Inflammatory macrophage (primary cell): ENCODE measurements around the gene SLC39A3.

ENCODE experiments used
- DNase-seq, 2 donors: peaks; one replicate each; pipeline ENCODE4 v3.0.0-alpha.2; 2020 to 2022

The SLC39A3 gene

GRCh38 chr19:2702170-2703076 lies 37.4 kb downstream of the SLC39A3 start, which contains the start of gene GNG7:
TSS of gene GNG7 (minus strand) at chr19:2702694. CDS start at chr19:2520688, 182,006 bp downstream.
- peak; percentile 93 to 96 for DNase-seq

- no peak for DNase-seq
Observed at GRCh38 chr19:2701361-2702169, 38.3 kb downstream of the SLC39A3 start.

GRCh38 chr19:2700660-2701360 lies 39.0 kb downstream of the SLC39A3 start:
- DNase-seq, result peak in 1 of 2 donors; percentile 52

GRCh38 chr19:2699413-2700140 lies 40.2 kb downstream of the SLC39A3 start:
- no peak for DNase-seq

- no peak for DNase-seq
Observed at GRCh38 chr19:2694196-2694595, 45.6 kb downstream of the SLC39A3 start.

- DNase-seq, result no peak
Observed at GRCh38 chr19:2693492-2694160, 46.2 kb downstream of the SLC39A3 start.

GRCh38 chr19:2691951-2692350 lies 47.9 kb downstream of the SLC39A3 start:
- DNase-seq, result no peak

GRCh38 chr19:2690856-2691255 lies 49.0 kb downstream of the SLC39A3 start:
- DNase-seq, result no peak

- no peak for DNase-seq
Observed at GRCh38 chr19:2686360-2686759, 53.5 kb downstream of the SLC39A3 start.

GRCh38 chr19:2685204-2685704 lies 54.6 kb downstream of the SLC39A3 start:
- no peak for DNase-seq

- no peak for DNase-seq
Observed at GRCh38 chr19:2683430-2684003, 56.3 kb downstream of the SLC39A3 start.
